IPS-18c (cell line): ENCODE results near the gene CKAP5.

ENCODE experiments used
- H3K4me3 ChIP-seq: 2 replicates; pipeline ENCODE4 v1.7.0; 2013; ENCODE audit warnings: low read depth, mild to moderate bottlenecking, low read length, moderate library complexity; ENCODE audit not compliant: insufficient read depth
- H3K9me3 ChIP-seq: one replicate; pipeline ENCODE4 v1.6.1; 2013; ENCODE audit warnings: mild to moderate bottlenecking, low read length, moderate library complexity; ENCODE audit not compliant: control insufficient read depth, insufficient read depth

Gene CKAP5

GRCh38 chr11:46697723-46698122 is 148.4 kb downstream of the CKAP5 start:
- Histone ChIP-seq H3K9me3 (no peaks in the 10 kb centered on the region), H3K4me3 (no peak overlapping the region)

- Histone ChIP-seq H3K9me3 (no peaks in the 10 kb centered on the region), H3K4me3 (no peak overlapping the region)
These were observed 148.8 kb downstream of the CKAP5 start for GRCh38 chr11:46697303-46697702.

GRCh38 chr11:46696212-46696558 is 149.9 kb downstream of the CKAP5 start:
- Histone ChIP-seq H3K4me3 (no peak overlapping the region), H3K9me3 (no peaks in the 10 kb centered on the region)

- no peaks in the 10 kb centered on the region for H3K9me3 ChIP-seq
- no peak overlapping the region for H3K4me3 ChIP-seq
These were observed 150.5 kb downstream of the CKAP5 start for GRCh38 chr11:46695345-46696211.

- H3K9me3 ChIP-seq = no peaks in the 10 kb centered on the region
- no peak overlapping the region for H3K4me3 ChIP-seq
These were observed 151.5 kb downstream of the CKAP5 start for GRCh38 chr11:46694607-46695006.

- no peaks in the 10 kb centered on the region for H3K9me3 ChIP-seq
- no peak overlapping the region for H3K4me3 ChIP-seq
These were observed 152.0 kb downstream of the CKAP5 start for GRCh38 chr11:46694072-46694471.

- Histone ChIP-seq H3K4me3 (no peak overlapping the region), H3K9me3 (no peaks in the 10 kb centered on the region)
These were observed 152.5 kb downstream of the CKAP5 start for GRCh38 chr11:46693597-46694012.
